K562 (cell line): ENCODE measurements around the gene GHR. TPM values are rescaled to one million over a fixed set of nuclear protein-coding genes. Genes with fewer than 3 reads are reported as not detected.

Experiments used
- ATAC-seq: fragments of 200-7000 bp; cut with Tn5 transposase; 3 replicates; pipeline ENCODE4 v1.9.1; 2020; ENCODE audit warnings: moderate library complexity
- BruUV-seq: library from RNA; stranded (reverse); fragments of 400-500 nt; replicated peaks from 2 replicates; lab custom pipeline; 2021; lab: Mats Ljungman, UMichigan
- CTCF ChIA-PET: fragments of 300-600 bp; formaldehyde crosslinking; extraction: SDS; loops from one replicate; lab custom pipeline; 2021; ENCODE audit warnings: low intra/inter-chr PET ratio; lab: Yijun Ruan, JAX
- POLR2A ChIA-PET: fragments of 300-600, 350-650 bp; sonication (Branson Sonifier 250); formaldehyde crosslinking; extraction: SDS; loops from one replicate; lab custom pipeline; 2021; ENCODE audit warnings: antibody characterized with exemption, inconsistent platforms; lab: Yijun Ruan, JAX
- DNase-seq, 4 experiments: peaks; one replicate each; pipeline versions ENCODE4 v3.0.0 to v3.0.0-alpha.2; 2011 to 2018; ENCODE audit warnings: low spot score in 3 of 4, mixed read lengths in 3 of 4; ENCODE audit errors: extremely low read depth in 1 of 4
- FAIRE-seq: peaks from 2 replicates; lab custom pipeline; 2011; peaks lifted over from hg19 to GRCh38; lab: Jason Lieb, UNC
- H2AFZ ChIP-seq: 2 replicates; pipeline ENCODE4 v1.6.0; 2011; ENCODE audit warnings: low read depth, low read length, control low read depth, inconsistent platforms
- H3K27ac ChIP-seq: fragments of 200-600 bp; 3 replicates; pipeline ENCODE4 v1.8.0; 2011; ENCODE audit warnings: low read depth, mild to moderate bottlenecking, control low read depth, inconsistent platforms, low read length, moderate library complexity, mixed read lengths; ENCODE audit errors: extremely low read depth
- H3K27me3 ChIP-seq, 2 experiments: fragments of 300-600 bp in 1 of 2; 2 replicates in 1 of 2; 3 replicates in 1 of 2; pipeline versions ENCODE4 v1.6.0 to v1.8.0; 2011; ENCODE audit warnings: inconsistent platforms in 2 of 2, low read length in 2 of 2, mild to moderate bottlenecking in 1 of 2, mixed read lengths in 1 of 2, moderate library complexity in 1 of 2; ENCODE audit not compliant: control insufficient read depth in 2 of 2, insufficient read depth in 2 of 2
- H3K36me3 ChIP-seq: fragments of 300-600 bp; 3 replicates; pipeline ENCODE4 v1.8.0; 2011; ENCODE audit warnings: mild to moderate bottlenecking, low read length, inconsistent platforms; ENCODE audit not compliant: control insufficient read depth, insufficient read depth
- H3K4me1 ChIP-seq, 2 experiments: fragments of 200-600 bp in 1 of 2; replicated peaks in 1 of 2; 2 replicates in 1 of 2; 3 replicates in 1 of 2; pipeline versions ENCODE4 v1.5.1 to v1.8.0; 2011; ENCODE audit warnings: inconsistent platforms in 2 of 2, low read length in 2 of 2, mild to moderate bottlenecking in 1 of 2, mixed read lengths in 1 of 2, moderate library complexity in 1 of 2; ENCODE audit not compliant: control insufficient read depth in 2 of 2, insufficient read depth in 2 of 2
- H3K4me2 ChIP-seq: 2 replicates; pipeline ENCODE4 v1.6.1; 2011; ENCODE audit warnings: low read length, control low read depth, inconsistent platforms, mixed read lengths; ENCODE audit not compliant: insufficient read depth
- H3K4me3 ChIP-seq: fragments of 200-600 bp; sonication (generic), shearing (Covaris generic); 2 replicates; pipeline ENCODE4 v1.5.1; 2016; ENCODE audit warnings: control low read depth, inconsistent platforms
- H3K79me2 ChIP-seq: fragments of 200-600 bp; 3 replicates; pipeline ENCODE4 v1.8.0; 2011; ENCODE audit warnings: low read length, inconsistent platforms; ENCODE audit not compliant: control insufficient read depth, insufficient read depth
- H3K9ac ChIP-seq, 2 experiments: 2 replicates each; pipeline versions ENCODE4 v1.6.0 to v1.6.1; 2011; ENCODE audit warnings: low read depth in 2 of 2, low read length in 2 of 2, control low read depth in 1 of 2, inconsistent platforms in 1 of 2, mild to moderate bottlenecking in 1 of 2, mixed read lengths in 1 of 2; ENCODE audit not compliant: insufficient read depth in 1 of 2
- H3K9me1 ChIP-seq: one replicate; pipeline ENCODE4 v1.6.0; 2011; ENCODE audit warnings: inconsistent platforms, mild to moderate bottlenecking, low read length, moderate library complexity; ENCODE audit not compliant: control insufficient read depth, insufficient read depth
- H3K9me3 ChIP-seq: replicated peaks from 2 replicates; pipeline ENCODE4 v1.5.1; 2011; ENCODE audit warnings: low read depth, low read length, inconsistent platforms; ENCODE audit not compliant: control insufficient read depth, insufficient read depth
- H4K20me1 ChIP-seq: replicated peaks from 2 replicates; pipeline ENCODE4 v1.6.1; 2011; ENCODE audit warnings: low read length, inconsistent platforms, mixed read lengths; ENCODE audit not compliant: control insufficient read depth, insufficient read depth
- C11orf30 ChIP-seq: fragments of 450-650 bp; IDR thresholded peaks from 2 replicates; pipeline ENCODE4 v1.6.1; 2016; ENCODE audit warnings: low read depth, mild to moderate bottlenecking
- CBX8 ChIP-seq: fragments of 200-600 bp; sonication (generic); IDR thresholded peaks from 2 replicates; pipeline ENCODE4 v1.6.1; 2012; ENCODE audit warnings: borderline replicate concordance, mixed run types, low read depth, mild to moderate bottlenecking, moderate library complexity, mixed read lengths, low read length, control low read depth, inconsistent platforms; ENCODE audit not compliant: poor library complexity, severe bottlenecking; ENCODE audit errors: extremely low read depth
- CCAR2 ChIP-seq: fragments of 200-400 bp; formaldehyde crosslinking; IDR thresholded peaks from 2 replicates; pipeline ENCODE4 v1.6.1; 2017; ENCODE audit warnings: mild to moderate bottlenecking, low read depth, low read length
- FIP1L1 ChIP-seq: fragments of 200-400 bp; formaldehyde crosslinking; IDR thresholded peaks from 2 replicates; pipeline ENCODE4 v1.6.1; 2018; ENCODE audit warnings: mild to moderate bottlenecking, low read depth, low read length; ENCODE audit not compliant: poor library complexity, severe bottlenecking
- FOS ChIP-seq: IDR thresholded peaks from 3 replicates; pipeline ENCODE4 v1.6.1; 2011; ENCODE audit not compliant: insufficient read length; ENCODE audit errors: extremely low read depth
- KDM1A ChIP-seq, 2 experiments: fragments of 450-650 bp; IDR thresholded peaks; 2 replicates each; pipeline ENCODE4 v1.6.1; 2016; ENCODE audit warnings: mild to moderate bottlenecking in 2 of 2
- MIER1 ChIP-seq: fragments of 450-650 bp; IDR thresholded peaks from 2 replicates; pipeline ENCODE4 v1.6.1; 2016; ENCODE audit warnings: antibody characterized with exemption, mild to moderate bottlenecking, low read depth
- PHF20 ChIP-seq: fragments of 450-650 bp; IDR thresholded peaks from 2 replicates; pipeline ENCODE4 v1.6.1; 2018; ENCODE audit not compliant: partially characterized antibody
- PRDM10 ChIP-seq: fragments of 450-650 bp; IDR thresholded peaks from 2 replicates; pipeline ENCODE4 v1.6.1; 2018; ENCODE audit not compliant: partially characterized antibody
- SP1 ChIP-seq: sonication (generic); formaldehyde crosslinking; IDR thresholded peaks from 2 replicates; pipeline ENCODE4 v1.8.1; 2022; ENCODE audit warnings: mild to moderate bottlenecking, missing genetic modification reagents
- TAF7 ChIP-seq: fragments of 450-650 bp; IDR thresholded peaks from 2 replicates; pipeline ENCODE4 v1.6.1; 2016; ENCODE audit warnings: missing genetic modification characterization, missing compliant biosample characterization
- ZKSCAN3 ChIP-seq: fragments of 250-450 bp; sonication (Bioruptor Pico); IDR thresholded peaks from 2 replicates; pipeline ENCODE4 v1.4.0; 2020
- ZNF143 ChIP-seq: sonication (generic); formaldehyde crosslinking; IDR thresholded peaks from 2 replicates; pipeline ENCODE4 v1.9.0; 2022; ENCODE audit warnings: mild to moderate bottlenecking, missing genetic modification reagents
- WGBS: fragments of 100-300 bp; shearing (Covaris generic); methylation state at CpG from one replicate; pipeline ENCODE4 v1.1.6; 2016; ENCODE audit warnings: low coverage, mixed read lengths; ENCODE audit not compliant: insufficient coverage; ENCODE audit errors: missing lambda C conversion rate; 5-methylcytosine and 5-hydroxymethylcytosine counted together
- in situ Hi-C: fragments of 300-500 bp; cut with MboI; formaldehyde crosslinking; loops from 4 replicates; pipeline ENCODE4 v1.15.0; 2018; ENCODE audit warnings: inconsistent platforms, mixed read lengths
- intact Hi-C: fragments of 100-400 bp; cut with micrococcal nuclease; formaldehyde crosslinking; loops from 2 replicates; pipeline ENCODE4 v1.14.2; 2022
- polyA plus RNA-seq, 8 experiments: library from polyadenylated mRNA; depleted of rRNA in 4 of 8; stranded (reverse) in 5 of 8; unstranded in 3 of 8; fragments of >200 nt; fragmentation: Nextera tagmentation in 2 of 8; fragmentation: Illumina TruSeq in 1 of 8; extraction: Ambion mirVana in 2 of 8; extraction: Trizol in 1 of 8; gene quantifications; 2 replicates each; pipeline versions ENCODE4 v1.2.1 to v1.2.3, GENCODE V29; 2011 to 2014; ENCODE audit warnings: inconsistent platforms in 1 of 8, missing spikeins in 1 of 8
- total RNA-seq, 7 experiments: library from RNA; depleted of rRNA in 6 of 7; stranded (reverse); fragments of >200 nt in 6 of 7; fragmentation: Illumina TruSeq in 2 of 7; extraction: Trizol in 2 of 7; gene quantifications; 2 replicates each; pipeline versions ENCODE4 v1.2.1 to v1.2.3, GENCODE V29; 2011 to 2021; ENCODE audit warnings: low replicate concordance in 1 of 7
- TF ChIP-seq, protein P1 (sequence below): fragments of 450-650 bp; IDR thresholded peaks from 2 replicates; pipeline ENCODE4 v1.7.1; 2018; ENCODE audit warnings: mild to moderate bottlenecking, low read depth; ENCODE audit not compliant: partially characterized antibody

GHR gene
- total and polyA plus RNA-seq, 9 of the 15 experiments (the other 6 are each of a cell fraction or from before 2014, with no cell fraction given), result 0.01 to 0.13 (median 0.07) TPM; not detected in 5

DNA sequence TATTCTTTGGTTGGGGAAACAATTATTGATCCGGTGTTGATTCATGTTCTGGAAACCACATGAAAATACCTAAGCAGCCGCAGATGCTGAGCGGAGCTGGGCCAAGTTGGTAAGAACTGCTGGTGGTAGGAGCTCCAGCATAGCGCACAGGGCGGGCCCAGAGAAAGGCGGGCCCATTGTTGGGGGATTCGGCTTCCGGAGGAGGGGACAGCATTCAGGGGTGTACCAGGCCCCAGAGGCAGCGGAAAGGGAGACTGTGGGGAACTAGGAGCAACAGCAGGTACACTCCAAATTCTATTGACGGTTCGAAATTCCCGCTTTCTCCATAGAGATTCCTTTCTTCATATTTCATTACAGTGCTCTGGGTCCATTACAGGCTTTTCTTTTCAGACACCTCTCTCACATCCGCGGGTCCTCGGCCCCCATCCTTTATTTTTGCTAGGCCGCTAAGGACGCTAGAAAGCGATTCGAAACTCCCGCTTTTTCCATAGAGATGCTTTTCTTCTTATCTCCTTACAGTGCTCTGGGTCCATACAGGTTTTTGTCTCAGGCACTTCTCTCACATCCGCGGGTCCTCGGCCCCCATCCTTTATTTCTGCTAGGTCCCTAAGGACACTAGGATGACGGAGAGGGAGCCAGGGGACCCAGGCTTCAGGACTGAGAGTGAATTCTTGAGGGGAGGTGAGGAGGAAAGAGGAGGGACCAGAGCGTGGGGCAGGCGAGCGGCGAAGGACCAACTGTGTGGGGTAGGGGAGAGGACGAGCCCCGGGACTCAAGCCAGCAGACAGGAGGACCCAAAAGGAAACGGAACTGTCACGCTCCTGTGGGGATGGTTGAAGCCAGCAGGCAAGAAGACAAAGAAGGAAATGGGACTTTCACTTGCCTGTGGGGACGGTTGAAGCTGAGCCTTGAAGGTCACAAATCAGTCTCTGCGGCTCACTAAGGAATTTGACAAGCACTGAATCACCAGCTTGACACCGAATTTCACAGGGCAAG, 333.7 kb downstream of the GHR start, which contains the start of gene CCDC152:
CCDC152 (plus strand) TSS at position 213 of the 996 bp plus-strand sequence. CDS start 2,304 bp downstream, outside the sequence.
- Histone ChIP-seq H3K36me3 (no peaks in the 10 kb centered on the region), H3K4me1 (peaks cover 4 to 5% of the 10 kb centered on the region in 2 experiments; a peak in 2 of 5 replicates), H3K9me3 (no peaks in the 10 kb centered on the region), H3K9ac (peak within 1 kb of the TSS; percentile 36 to 87; a peak in 3 of 4 replicates), H3K79me2 (no peaks in the 10 kb centered on the region; the same call in 2 of the 3 replicates), H3K4me3 (peak within 1 kb of the TSS; percentile 48), H4K20me1 (no peaks in the 10 kb centered on the region), H3K4me2 (peak within 1 kb of the TSS; percentile 81), H3K9me1 (no peaks in the 10 kb centered on the region), H3K27ac (no peak within 1 kb of the TSS; the same call in 2 of the 3 replicates), H2AFZ (peak within 1 kb of the TSS; percentile 82), H3K27me3 (no peaks in the 10 kb centered on the region)
- TSS peak; percentile 81 for BruUV-seq
- POLR2A ChIA-PET, result interaction anchor here (0.5 kb wide), 1 partner anchor 165 kb away, joined by 3 read pairs; no protein-coding TSS in a partner anchor
- peak; percentile 11 to 67 (median 28) for DNase-seq
- 10% methylated on average over 31 of the region's 35 CpGs for WGBS
- CTCF ChIA-PET, result no interaction called here
- in situ Hi-C loops (loop anchor here (25.0 kb wide), 1 partner anchor 895 kb away; the partner anchor contains the start of gene OXCT1), intact Hi-C loops (loop anchor here (10.0 kb wide), 1 partner anchor 288 kb away; the partner anchor contains the start of gene ANXA2R)
- ATAC-seq, result peak; percentile 96
- FAIRE-seq, result no peak
- TF ChIP-seq FOS (no peak), KDM1A (IDR thresholded peaks at IDR 0.05) (peak in 1 of 2 experiments; percentile 30; a peak in 1 of 4 replicates), ZNF143 (no peak), ZKSCAN3 (no peak), FIP1L1 (no peak), CBX8 (no peak), MIER1 (no peak), TAF7 (tag) (peak; percentile 66), C11orf30 (peak; percentile 49; the same call in 1 of the 2 replicates), PRDM10 (peak; percentile 45), SP1 (CRISPR knock-in tag) (no peak), PHF20 (peak; percentile 76), CCAR2 (no peak)
- TF ChIP-seq, protein P1, sequence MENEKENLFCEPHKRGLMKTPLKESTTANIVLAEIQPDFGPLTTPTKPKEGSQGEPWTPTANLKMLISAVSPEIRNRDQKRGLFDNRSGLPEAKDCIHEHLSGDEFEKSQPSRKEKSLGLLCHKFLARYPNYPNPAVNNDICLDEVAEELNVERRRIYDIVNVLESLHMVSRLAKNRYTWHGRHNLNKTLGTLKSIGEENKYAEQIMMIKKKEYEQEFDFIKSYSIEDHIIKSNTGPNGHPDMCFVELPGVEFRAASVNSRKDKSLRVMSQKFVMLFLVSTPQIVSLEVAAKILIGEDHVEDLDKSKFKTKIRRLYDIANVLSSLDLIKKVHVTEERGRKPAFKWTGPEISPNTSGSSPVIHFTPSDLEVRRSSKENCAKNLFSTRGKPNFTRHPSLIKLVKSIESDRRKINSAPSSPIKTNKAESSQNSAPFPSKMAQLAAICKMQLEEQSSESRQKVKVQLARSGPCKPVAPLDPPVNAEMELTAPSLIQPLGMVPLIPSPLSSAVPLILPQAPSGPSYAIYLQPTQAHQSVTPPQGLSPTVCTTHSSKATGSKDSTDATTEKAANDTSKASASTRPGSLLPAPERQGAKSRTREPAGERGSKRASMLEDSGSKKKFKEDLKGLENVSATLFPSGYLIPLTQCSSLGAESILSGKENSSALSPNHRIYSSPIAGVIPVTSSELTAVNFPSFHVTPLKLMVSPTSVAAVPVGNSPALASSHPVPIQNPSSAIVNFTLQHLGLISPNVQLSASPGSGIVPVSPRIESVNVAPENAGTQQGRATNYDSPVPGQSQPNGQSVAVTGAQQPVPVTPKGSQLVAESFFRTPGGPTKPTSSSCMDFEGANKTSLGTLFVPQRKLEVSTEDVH, result no peak
